HUES6 (cell line): ENCODE measurements around the gene CEP135.

Experiments
- H3K27ac ChIP-seq: 2 replicates; pipeline ENCODE4 v1.7.0; 2013; ENCODE audit warnings: low read depth, mild to moderate bottlenecking, low read length, inconsistent platforms
- H3K27me3 ChIP-seq: 2 replicates; pipeline ENCODE4 v1.6.1; 2013; ENCODE audit warnings: low read length; ENCODE audit not compliant: control insufficient read depth, insufficient read depth
- H3K36me3 ChIP-seq: 2 replicates; pipeline ENCODE4 v1.6.1; 2013; ENCODE audit warnings: low read length; ENCODE audit not compliant: control insufficient read depth, insufficient read depth
- H3K4me1 ChIP-seq: 2 replicates; pipeline ENCODE4 v1.6.1; 2013; ENCODE audit warnings: low read length; ENCODE audit not compliant: control insufficient read depth, insufficient read depth
- H3K4me3 ChIP-seq: 2 replicates; pipeline ENCODE4 v1.5.1; 2013; ENCODE audit warnings: low read depth, low read length
- H3K9ac ChIP-seq: one replicate; pipeline ENCODE4 v1.6.1; 2013; ENCODE audit warnings: mild to moderate bottlenecking, low read length
- H3K9me3 ChIP-seq: 2 replicates; pipeline ENCODE4 v1.6.1; 2013; ENCODE audit warnings: low read depth, low read length; ENCODE audit not compliant: control insufficient read depth, insufficient read depth

Gene CEP135

GRCh38 chr4:56008206-56008605 is 59.5 kb downstream of the CEP135 start:
- H3K4me1 ChIP-seq = no peaks in the 10 kb centered on the region
- H3K27ac ChIP-seq = no peak overlapping the region
- H3K9ac ChIP-seq = no peak overlapping the region
- no peak overlapping the region for H3K4me3 ChIP-seq
- H3K36me3 ChIP-seq = peaks cover 44% of the 10 kb centered on the region
- no peaks in the 10 kb centered on the region for H3K9me3 ChIP-seq
- H3K27me3 ChIP-seq = no peaks in the 10 kb centered on the region

- H3K36me3 ChIP-seq = peaks cover 33% of the 10 kb centered on the region
- H3K9ac ChIP-seq = no peak overlapping the region
- H3K27ac ChIP-seq = no peak overlapping the region
Measured at GRCh38 chr4:56026596-56026995, 77.9 kb downstream of the CEP135 start.

GRCh38 chr4:56028165-56028564 is 79.4 kb downstream of the CEP135 start:
- no peak overlapping the region for H3K4me3 ChIP-seq
- no peak overlapping the region for H3K9ac ChIP-seq
- H3K27ac ChIP-seq = no peak overlapping the region
- H3K9me3 ChIP-seq = no peaks in the 10 kb centered on the region
- H3K36me3 ChIP-seq = peaks cover 31% of the 10 kb centered on the region
- H3K4me1 ChIP-seq = no peaks in the 10 kb centered on the region
- no peaks in the 10 kb centered on the region for H3K27me3 ChIP-seq

More at GRCh38 chr4:56026596-56026995, 77.9 kb downstream of the CEP135 start:
- H3K4me3 ChIP-seq = no peak overlapping the region
- H3K9me3 ChIP-seq = no peaks in the 10 kb centered on the region
- no peaks in the 10 kb centered on the region for H3K4me1 ChIP-seq
- H3K27me3 ChIP-seq = no peaks in the 10 kb centered on the region

- H3K9me3 ChIP-seq = no peaks in the 10 kb centered on the region
- no peak overlapping the region for H3K4me3 ChIP-seq
- H3K27ac ChIP-seq = no peak overlapping the region
Measured at GRCh38 chr4:56038487-56039162, 89.9 kb downstream of the CEP135 start.

GRCh38 chr4:56040842-56041241 is 92.1 kb downstream of the CEP135 start:
- Histone ChIP-seq H3K36me3 (no peaks in the 10 kb centered on the region), H3K27ac (no peak overlapping the region), H3K4me1 (peaks cover 9% of the 10 kb centered on the region), H3K27me3 (no peaks in the 10 kb centered on the region), H3K9ac (no peak overlapping the region), H3K9me3 (no peaks in the 10 kb centered on the region), H3K4me3 (no peak overlapping the region)

More at GRCh38 chr4:56038487-56039162, 89.9 kb downstream of the CEP135 start:
- Histone ChIP-seq H3K4me1 (peaks cover 9% of the 10 kb centered on the region), H3K9ac (no peak overlapping the region), H3K36me3 (no peaks in the 10 kb centered on the region), H3K27me3 (no peaks in the 10 kb centered on the region)

GRCh38 chr4:56042225-56042624 is 93.5 kb downstream of the CEP135 start:
- no peaks in the 10 kb centered on the region for H3K27me3 ChIP-seq
- H3K4me3 ChIP-seq = no peak overlapping the region
- no peaks in the 10 kb centered on the region for H3K36me3 ChIP-seq
- no peaks in the 10 kb centered on the region for H3K9me3 ChIP-seq
- peaks cover 9% of the 10 kb centered on the region for H3K4me1 ChIP-seq
- no peak overlapping the region for H3K9ac ChIP-seq
- H3K27ac ChIP-seq = no peak overlapping the region

- Histone ChIP-seq H3K9me3 (no peaks in the 10 kb centered on the region), H3K27me3 (no peaks in the 10 kb centered on the region; the same call in 1 of the 2 replicates), H3K4me3 (peak overlapping the region; percentile 77), H3K4me1 (peaks cover 6% of the 10 kb centered on the region; the same call in 1 of the 2 replicates), H3K36me3 (no peaks in the 10 kb centered on the region), H3K9ac (peak overlapping the region; percentile 91), H3K27ac (no peak overlapping the region)
Measured at GRCh38 chr4:56048383-56048701, 99.6 kb downstream of the CEP135 start.

GRCh38 chr4:56048702-56049431 is 100.1 kb downstream of the CEP135 start:
- H3K4me3 ChIP-seq = peak overlapping the region; percentile 77
- H3K27me3 ChIP-seq = no peaks in the 10 kb centered on the region; the same call in 1 of the 2 replicates
- peak overlapping the region; percentile 91 for H3K9ac ChIP-seq
- H3K4me1 ChIP-seq = peaks cover 6% of the 10 kb centered on the region; the same call in 1 of the 2 replicates
- H3K9me3 ChIP-seq = no peaks in the 10 kb centered on the region
- H3K36me3 ChIP-seq = no peaks in the 10 kb centered on the region
- H3K27ac ChIP-seq = peak overlapping the region; percentile 2; the same call in 1 of the 2 replicates

- no peak overlapping the region for H3K9ac ChIP-seq
Measured at GRCh38 chr4:56050625-56051024, 101.9 kb downstream of the CEP135 start.

GRCh38 chr4:56051029-56051709 is 102.4 kb downstream of the CEP135 start:
- H3K9ac ChIP-seq = no peak overlapping the region
- no peaks in the 10 kb centered on the region for H3K36me3 ChIP-seq
- H3K4me1 ChIP-seq = peaks cover 21% of the 10 kb centered on the region
- H3K27me3 ChIP-seq = no peaks in the 10 kb centered on the region; the same call in 1 of the 2 replicates
- H3K9me3 ChIP-seq = no peaks in the 10 kb centered on the region
- no peak overlapping the region for H3K4me3 ChIP-seq
- no peak overlapping the region for H3K27ac ChIP-seq

More at GRCh38 chr4:56050625-56051024, 101.9 kb downstream of the CEP135 start:
- Histone ChIP-seq H3K4me1 (peaks cover 15% of the 10 kb centered on the region), H3K27me3 (no peaks in the 10 kb centered on the region; the same call in 1 of the 2 replicates), H3K36me3 (no peaks in the 10 kb centered on the region), H3K9me3 (no peaks in the 10 kb centered on the region), H3K27ac (no peak overlapping the region), H3K4me3 (peak overlapping the region; percentile 77)

- H3K4me3 ChIP-seq = no peak overlapping the region
- H3K27ac ChIP-seq = no peak overlapping the region
- no peak overlapping the region for H3K9ac ChIP-seq
- H3K27me3 ChIP-seq = no peaks in the 10 kb centered on the region; the same call in 1 of the 2 replicates
- H3K4me1 ChIP-seq = peaks cover 23% of the 10 kb centered on the region
- H3K9me3 ChIP-seq = no peaks in the 10 kb centered on the region
- H3K36me3 ChIP-seq = no peaks in the 10 kb centered on the region
Measured at GRCh38 chr4:56051710-56052075, 102.9 kb downstream of the CEP135 start.
